Colonic mucosa (tissue), 4 donors: ENCODE results near the gene NODAL. TPM values are rescaled to one million over a fixed set of nuclear protein-coding genes. Genes with fewer than 3 reads are reported as not detected.
A peak's percentile ranks its signal among the peaks of the same experiment; 100 is the strongest.

ENCODE experiments used
- DNase-seq: peaks from one replicate; pipeline ENCODE4 v3.0.0-alpha.2; 2020
- H3K27ac ChIP-seq: fragments of 200-600 bp; one replicate; pipeline ENCODE4 v1.8.0; 2021
- H3K27me3 ChIP-seq: fragments of 200-600 bp; one replicate; pipeline ENCODE4 v1.8.0; 2021
- H3K36me3 ChIP-seq: fragments of 200-600 bp; one replicate; pipeline ENCODE4 v1.8.0; 2021
- H3K4me1 ChIP-seq: fragments of 200-600 bp; one replicate; pipeline ENCODE4 v1.8.0; 2021; ENCODE audit warnings: mild to moderate bottlenecking
- H3K4me3 ChIP-seq: fragments of 200-600 bp; one replicate; pipeline ENCODE4 v1.8.0; 2021
- H3K9ac ChIP-seq, 2 donors: one replicate each; pipeline ENCODE4 v1.7.0; 2013; ENCODE audit warnings: control low read depth in 2 of 2, low read depth in 2 of 2, low read length in 2 of 2
- H3K9me3 ChIP-seq: fragments of 200-600 bp; one replicate; pipeline ENCODE4 v1.8.0; 2021
- CTCF ChIP-seq: fragments of 200-600 bp; IDR thresholded peaks from one replicate; pipeline ENCODE4 v1.8.0; 2022; ENCODE audit warnings: antibody characterized with exemption, mild to moderate bottlenecking
- intact Hi-C: fragments of 100-400 bp; cut with DNase I; formaldehyde crosslinking; loops from one replicate; pipeline ENCODE4 v1.14.1; 2022
- total RNA-seq, 2 donors: library from RNA; stranded (reverse); fragmentation: NEBNext Ultra II Directional in 1 of 2; extraction: Animal tissue kit (Norgen Biotek cat#: 25700) in 1 of 2; gene quantifications; one replicate each; pipeline ENCODE4 v1.2.1, GENCODE V29; 2021
- donor health status: healthy.
- donor health status: DM: no; HTN: no; CAD: no.
- donor health status: DM: no; HTN: no; CAD: no.

Gene NODAL
- total RNA-seq, 2 donors from 2014 or later, result 0.17 TPM; not detected in 1

- TF ChIP-seq CTCF, result peak; percentile 70
- Histone ChIP-seq H3K27me3 (peaks cover 15% of the 10 kb centered on the region), H3K9me3 (no peaks in the 10 kb centered on the region), H3K27ac (no peak overlapping the region), H3K36me3 (no peaks in the 10 kb centered on the region), H3K4me3 (no peak overlapping the region), H3K9ac (no peak overlapping the region), H3K4me1 (peaks cover 4% of the 10 kb centered on the region)
- DNase-seq, result peak; percentile 52
- intact Hi-C loops, result loop anchor here (2.0 to 5.0 kb wide), 2 partner anchors 79 to 296 kb away; no protein-coding TSS in a partner anchor
Measured at GRCh38 chr10:70461397-70462348, 20.2 kb upstream of the NODAL start.

- Histone ChIP-seq H3K9me3 (no peaks in the 10 kb centered on the region), H3K4me3 (no peak overlapping the region), H3K27me3 (peaks cover 15% of the 10 kb centered on the region), H3K27ac (no peak overlapping the region), H3K36me3 (no peaks in the 10 kb centered on the region), H3K4me1 (peaks cover 4% of the 10 kb centered on the region), H3K9ac (no peak overlapping the region)
- no peak for TF ChIP-seq CTCF
- DNase-seq, result no peak
- intact Hi-C loops, result loop anchor here (5.0 kb wide), 1 partner anchor 297 kb away; no protein-coding TSS in a partner anchor
Measured at GRCh38 chr10:70459774-70460490, 18.5 kb upstream of the NODAL start.

GRCh38 chr10:70459061-70459773 is 17.7 kb upstream of the NODAL start:
- intact Hi-C loops, result no loop called here
- H3K9me3 ChIP-seq, result no peaks in the 10 kb centered on the region
- no peak overlapping the region for H3K27ac ChIP-seq
- H3K9ac ChIP-seq, result no peak overlapping the region
- DNase-seq, result no peak
- H3K4me1 ChIP-seq, result peaks cover 4% of the 10 kb centered on the region
- H3K27me3 ChIP-seq, result peaks cover 15% of the 10 kb centered on the region
- H3K4me3 ChIP-seq, result no peak overlapping the region
- TF ChIP-seq CTCF, result no peak
- H3K36me3 ChIP-seq, result no peaks in the 10 kb centered on the region

GRCh38 chr10:70458329-70459060 is 17.0 kb upstream of the NODAL start:
- peak; percentile 45 for DNase-seq
- Histone ChIP-seq H3K4me3 (peak overlapping the region; percentile 18), H3K4me1 (peaks cover 4% of the 10 kb centered on the region), H3K27me3 (peaks cover 15% of the 10 kb centered on the region), H3K36me3 (no peaks in the 10 kb centered on the region), H3K9me3 (no peaks in the 10 kb centered on the region), H3K27ac (no peak overlapping the region), H3K9ac (peak overlapping the region; percentile 19 to 50)
- no peak for TF ChIP-seq CTCF
- intact Hi-C loops, result no loop called here
